GM13977 (cell line): ENCODE results near the gene C17orf107.

Source experiments
- DNase-seq: peaks from one replicate; pipeline ENCODE4 v3.0.0; 2012; ENCODE audit warnings: low spot score
- CTCF ChIP-seq: IDR thresholded peaks from 2 replicates; pipeline ENCODE4 v1.5.1; 2012; ENCODE audit warnings: mild to moderate bottlenecking, control low read depth; ENCODE audit not compliant: insufficient read depth; ENCODE audit errors: extremely low read depth, missing control alignments
- in situ Hi-C: fragments of 300-500 bp; cut with MboI; formaldehyde crosslinking; loops from one replicate; pipeline ENCODE4 v1.12.0; 2022; ENCODE audit warnings: low sequenced_read_pairs, low pct_unique_long_range_greater_than_20kb, mixed read lengths, inconsistent platforms; ENCODE audit not compliant: unreplicated experiment

The C17orf107 gene

GRCh38 chr17:4950075-4950745 is 50.9 kb downstream of the C17orf107 start:
- in situ Hi-C loops, result no loop called here
- no peak for DNase-seq
- no peak for TF ChIP-seq CTCF

GRCh38 chr17:4950746-4951204 is 51.4 kb downstream of the C17orf107 start, which contains the start of gene ENO3:
TSS of gene ENO3 (plus strand) at chr17:4951119. CDS start at chr17:4951830, 711 bp downstream.
- in situ Hi-C loops, result no loop called here
- no peak for TF ChIP-seq CTCF
- DNase-seq, result no peak

- no peak for TF ChIP-seq CTCF
- in situ Hi-C loops, result no loop called here
- DNase-seq, result no peak
Observed at GRCh38 chr17:4951486-4951885, 52.1 kb downstream of the C17orf107 start.
